ENCODE results near the gene DCDC2B.

DNA sequence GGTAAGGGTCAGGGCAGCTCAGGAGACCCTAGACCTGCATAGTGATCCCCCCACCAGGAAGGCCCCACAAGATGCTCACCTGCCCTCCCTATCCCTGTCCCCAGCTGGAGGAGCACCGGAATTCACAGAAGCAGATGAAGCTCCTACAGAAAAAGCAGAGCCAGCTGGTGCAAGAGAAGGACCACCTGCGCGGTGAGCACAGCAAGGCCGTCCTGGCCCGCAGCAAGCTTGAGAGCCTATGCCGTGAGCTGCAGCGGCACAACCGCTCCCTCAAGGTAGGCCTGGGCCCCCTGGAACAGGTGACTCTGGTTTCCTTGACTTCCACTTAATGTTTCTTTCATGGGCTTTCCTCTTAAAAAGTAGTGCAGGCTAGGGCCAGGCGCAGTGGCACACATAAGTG, 21.0 kb upstream of the DCDC2B start:
- TF ChIP-seq BACH2 (CRISPR knock-in tag; IDR thresholded peaks at IDR 0.05; ENCODE audit: borderline replicate concordance): no peak
- no peak for TF ChIP-seq ESRRG (CRISPR knock-in tag; IDR thresholded peaks at IDR 0.05)
- TF ChIP-seq, protein P1, sequence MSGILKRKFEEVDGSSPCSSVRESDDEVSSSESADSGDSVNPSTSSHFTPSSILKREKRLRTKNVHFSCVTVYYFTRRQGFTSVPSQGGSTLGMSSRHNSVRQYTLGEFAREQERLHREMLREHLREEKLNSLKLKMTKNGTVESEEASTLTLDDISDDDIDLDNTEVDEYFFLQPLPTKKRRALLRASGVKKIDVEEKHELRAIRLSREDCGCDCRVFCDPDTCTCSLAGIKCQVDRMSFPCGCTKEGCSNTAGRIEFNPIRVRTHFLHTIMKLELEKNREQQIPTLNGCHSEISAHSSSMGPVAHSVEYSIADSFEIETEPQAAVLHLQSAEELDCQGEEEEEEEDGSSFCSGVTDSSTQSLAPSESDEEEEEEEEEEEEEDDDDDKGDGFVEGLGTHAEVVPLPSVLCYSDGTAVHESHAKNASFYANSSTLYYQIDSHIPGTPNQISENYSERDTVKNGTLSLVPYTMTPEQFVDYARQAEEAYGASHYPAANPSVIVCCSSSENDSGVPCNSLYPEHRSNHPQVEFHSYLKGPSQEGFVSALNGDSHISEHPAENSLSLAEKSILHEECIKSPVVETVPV (CRISPR knock-in tag; IDR thresholded peaks at IDR 0.05): no peak
- TF ChIP-seq ZNF565 (CRISPR knock-in tag; conservative IDR thresholded peaks at IDR 0.05; ENCODE audit: low read depth): no peak
- TF ChIP-seq, protein P2, sequence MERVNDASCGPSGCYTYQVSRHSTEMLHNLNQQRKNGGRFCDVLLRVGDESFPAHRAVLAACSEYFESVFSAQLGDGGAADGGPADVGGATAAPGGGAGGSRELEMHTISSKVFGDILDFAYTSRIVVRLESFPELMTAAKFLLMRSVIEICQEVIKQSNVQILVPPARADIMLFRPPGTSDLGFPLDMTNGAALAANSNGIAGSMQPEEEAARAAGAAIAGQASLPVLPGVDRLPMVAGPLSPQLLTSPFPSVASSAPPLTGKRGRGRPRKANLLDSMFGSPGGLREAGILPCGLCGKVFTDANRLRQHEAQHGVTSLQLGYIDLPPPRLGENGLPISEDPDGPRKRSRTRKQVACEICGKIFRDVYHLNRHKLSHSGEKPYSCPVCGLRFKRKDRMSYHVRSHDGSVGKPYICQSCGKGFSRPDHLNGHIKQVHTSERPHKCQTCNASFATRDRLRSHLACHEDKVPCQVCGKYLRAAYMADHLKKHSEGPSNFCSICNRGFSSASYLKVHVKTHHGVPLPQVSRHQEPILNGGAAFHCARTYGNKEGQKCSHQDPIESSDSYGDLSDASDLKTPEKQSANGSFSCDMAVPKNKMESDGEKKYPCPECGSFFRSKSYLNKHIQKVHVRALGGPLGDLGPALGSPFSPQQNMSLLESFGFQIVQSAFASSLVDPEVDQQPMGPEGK (CRISPR knock-in tag; IDR thresholded peaks at IDR 0.05; ENCODE audit: borderline replicate concordance): no peak
- TF ChIP-seq GLIS3 (CRISPR knock-in tag; IDR thresholded peaks at IDR 0.05): no peak
- no peak for TF ChIP-seq SNAI2 (CRISPR knock-in tag; IDR thresholded peaks at IDR 0.05)
- TF ChIP-seq, protein P3, sequence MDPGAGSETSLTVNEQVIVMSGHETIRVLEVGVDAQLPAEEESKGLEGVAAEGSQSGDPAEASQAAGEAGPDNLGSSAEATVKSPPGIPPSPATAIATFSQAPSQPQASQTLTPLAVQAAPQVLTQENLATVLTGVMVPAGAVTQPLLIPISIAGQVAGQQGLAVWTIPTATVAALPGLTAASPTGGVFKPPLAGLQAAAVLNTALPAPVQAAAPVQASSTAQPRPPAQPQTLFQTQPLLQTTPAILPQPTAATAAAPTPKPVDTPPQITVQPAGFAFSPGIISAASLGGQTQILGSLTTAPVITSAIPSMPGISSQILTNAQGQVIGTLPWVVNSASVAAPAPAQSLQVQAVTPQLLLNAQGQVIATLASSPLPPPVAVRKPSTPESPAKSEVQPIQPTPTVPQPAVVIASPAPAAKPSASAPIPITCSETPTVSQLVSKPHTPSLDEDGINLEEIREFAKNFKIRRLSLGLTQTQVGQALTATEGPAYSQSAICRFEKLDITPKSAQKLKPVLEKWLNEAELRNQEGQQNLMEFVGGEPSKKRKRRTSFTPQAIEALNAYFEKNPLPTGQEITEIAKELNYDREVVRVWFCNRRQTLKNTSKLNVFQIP (CRISPR knock-in tag; IDR thresholded peaks at IDR 0.05; ENCODE audit: borderline replicate concordance, low read depth): no peak
